Ovary (tissue), 3 donors: Measurements from ENCODE around the gene PRDM1.

ENCODE experiments used
- POLR2A ChIP-seq: fragments of 450-650 bp; IDR thresholded peaks from one replicate; pipeline ENCODE4 v1.6.1; 2017; ENCODE audit warnings: antibody characterized with exemption, mild to moderate bottlenecking, moderate library complexity
- TF ChIP-seq, protein P1 (sequence below), 3 donors: fragments of 450-650 bp in 2 of 3; fragments of 200-600 bp in 1 of 3; IDR thresholded peaks; one replicate each; pipeline versions ENCODE4 v1.5.1 to v1.8.0; 2016 to 2022; ENCODE audit warnings: antibody characterized with exemption in 3 of 3, mild to moderate bottlenecking in 1 of 3
- donor health status: DM: no; HTN: no; CAD: no.

GRCh38 chr6:106143665-106144064, 57.5 kb downstream of the PRDM1 start:
- TF ChIP-seq, protein P1, sequence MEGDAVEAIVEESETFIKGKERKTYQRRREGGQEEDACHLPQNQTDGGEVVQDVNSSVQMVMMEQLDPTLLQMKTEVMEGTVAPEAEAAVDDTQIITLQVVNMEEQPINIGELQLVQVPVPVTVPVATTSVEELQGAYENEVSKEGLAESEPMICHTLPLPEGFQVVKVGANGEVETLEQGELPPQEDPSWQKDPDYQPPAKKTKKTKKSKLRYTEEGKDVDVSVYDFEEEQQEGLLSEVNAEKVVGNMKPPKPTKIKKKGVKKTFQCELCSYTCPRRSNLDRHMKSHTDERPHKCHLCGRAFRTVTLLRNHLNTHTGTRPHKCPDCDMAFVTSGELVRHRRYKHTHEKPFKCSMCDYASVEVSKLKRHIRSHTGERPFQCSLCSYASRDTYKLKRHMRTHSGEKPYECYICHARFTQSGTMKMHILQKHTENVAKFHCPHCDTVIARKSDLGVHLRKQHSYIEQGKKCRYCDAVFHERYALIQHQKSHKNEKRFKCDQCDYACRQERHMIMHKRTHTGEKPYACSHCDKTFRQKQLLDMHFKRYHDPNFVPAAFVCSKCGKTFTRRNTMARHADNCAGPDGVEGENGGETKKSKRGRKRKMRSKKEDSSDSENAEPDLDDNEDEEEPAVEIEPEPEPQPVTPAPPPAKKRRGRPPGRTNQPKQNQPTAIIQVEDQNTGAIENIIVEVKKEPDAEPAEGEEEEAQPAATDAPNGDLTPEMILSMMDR (IDR thresholded peaks at IDR 0.05): no peak
- no peak for TF ChIP-seq POLR2A
